Nephron (organoid): ENCODE measurements around the gene HDAC7.

Source experiments
- H3K27ac Mint-ChIP-seq, 3 experiments: 2 replicates each; pipeline ENCODE4 v1.8.0; 2020; ENCODE audit warnings: mixed read lengths in 3 of 3, mild to moderate bottlenecking in 2 of 3, moderate library complexity in 1 of 3
- H3K27me3 Mint-ChIP-seq: 2 replicates; pipeline ENCODE4 v1.8.0; 2021; ENCODE audit warnings: low read depth, mild to moderate bottlenecking, moderate library complexity, mixed read lengths
- H3K36me3 Mint-ChIP-seq: 2 replicates; pipeline ENCODE4 v1.8.0; 2020; ENCODE audit warnings: low read depth, mixed read lengths
- H3K4me1 Mint-ChIP-seq: 2 replicates; pipeline ENCODE4 v1.8.0; 2020; ENCODE audit warnings: mixed read lengths
- H3K4me3 Mint-ChIP-seq, 3 experiments: 2 replicates each; pipeline ENCODE4 v1.8.0; 2020; ENCODE audit warnings: mild to moderate bottlenecking in 3 of 3, mixed read lengths in 3 of 3, moderate library complexity in 2 of 3
- H3K9me3 Mint-ChIP-seq: 2 replicates; pipeline ENCODE4 v1.8.0; 2020; ENCODE audit warnings: mixed read lengths
- CTCF ChIP-seq, 3 experiments: fragments of 200-600 bp; sonication (generic); IDR thresholded peaks; one replicate each; pipeline ENCODE4 v1.5.0; 2021; ENCODE audit warnings: antibody characterized with exemption in 3 of 3; ENCODE audit not compliant: unreplicated experiment in 3 of 3

Gene HDAC7

GRCh38 chr12:47757364-47757839 lies 62.3 kb downstream of the HDAC7 start:
- TF ChIP-seq CTCF (IDR thresholded peaks at IDR 0.05; ENCODE audit: unreplicated experiment in 3 of 3), result no peak
- peaks cover 50% of the 10 kb centered on the region for H3K4me1 Mint-ChIP-seq
- peak overlapping the region; percentile 53 to 75 (median 74) for H3K27ac Mint-ChIP-seq
- H3K36me3 Mint-ChIP-seq, result no peaks in the 10 kb centered on the region
- H3K4me3 Mint-ChIP-seq, result peak overlapping the region; percentile 83 to 88 (median 86)
- peaks cover 4% of the 10 kb centered on the region for H3K27me3 Mint-ChIP-seq
- H3K9me3 Mint-ChIP-seq, result no peaks in the 10 kb centered on the region

- Mint-ChIP-seq H3K36me3 (no peaks in the 10 kb centered on the region), H3K27ac (peak overlapping the region; percentile 31 to 72 (median 69)), H3K27me3 (peaks cover 4% of the 10 kb centered on the region), H3K4me1 (peaks cover 43% of the 10 kb centered on the region), H3K4me3 (peak overlapping the region; percentile 61 to 88 (median 86)), H3K9me3 (no peaks in the 10 kb centered on the region)
- TF ChIP-seq CTCF (IDR thresholded peaks at IDR 0.05; ENCODE audit: unreplicated experiment in 3 of 3), result no peak
Observed at GRCh38 chr12:47755655-47756562, 63.8 kb downstream of the HDAC7 start.

GRCh38 chr12:47754881-47755280 lies 64.8 kb downstream of the HDAC7 start:
- TF ChIP-seq CTCF (IDR thresholded peaks at IDR 0.05; ENCODE audit: unreplicated experiment in 3 of 3), result no peak
- peaks cover 38% of the 10 kb centered on the region for H3K4me1 Mint-ChIP-seq

GRCh38 chr12:47754126-47754525 lies 65.6 kb downstream of the HDAC7 start:
- no peak for TF ChIP-seq CTCF (IDR thresholded peaks at IDR 0.05; ENCODE audit: unreplicated experiment in 3 of 3)
- peaks cover 5% of the 10 kb centered on the region for H3K36me3 Mint-ChIP-seq
- H3K27ac Mint-ChIP-seq, result peak overlapping the region; percentile 25 to 51 (median 33)
- no peaks in the 10 kb centered on the region for H3K9me3 Mint-ChIP-seq
- H3K4me1 Mint-ChIP-seq, result peaks cover 36% of the 10 kb centered on the region
- no peaks in the 10 kb centered on the region for H3K27me3 Mint-ChIP-seq
- no peak overlapping the region for H3K4me3 Mint-ChIP-seq

More at GRCh38 chr12:47754881-47755280, 64.8 kb downstream of the HDAC7 start:
- Mint-ChIP-seq H3K27ac (peak overlapping the region in 1 of 3 experiments; percentile 22), H3K4me3 (no peak overlapping the region), H3K9me3 (no peaks in the 10 kb centered on the region), H3K27me3 (no peaks in the 10 kb centered on the region), H3K36me3 (peaks cover 2% of the 10 kb centered on the region)

GRCh38 chr12:47753021-47754001 lies 66.4 kb downstream of the HDAC7 start:
- TF ChIP-seq CTCF (IDR thresholded peaks at IDR 0.05; ENCODE audit: unreplicated experiment in 3 of 3), result no peak
- H3K27me3 Mint-ChIP-seq, result no peaks in the 10 kb centered on the region
- H3K36me3 Mint-ChIP-seq, result peaks cover 10% of the 10 kb centered on the region
- H3K4me3 Mint-ChIP-seq, result peak overlapping the region in 1 of 3 experiments; percentile 18
- peak overlapping the region; percentile 33 to 71 (median 40) for H3K27ac Mint-ChIP-seq
- no peaks in the 10 kb centered on the region for H3K9me3 Mint-ChIP-seq
- peaks cover 34% of the 10 kb centered on the region for H3K4me1 Mint-ChIP-seq
